Endothelial cell (in vitro differentiated cells): ENCODE measurements around the gene POLN. TPM values are rescaled to one million over a fixed set of nuclear protein-coding genes. Genes with fewer than 3 reads are reported as not detected.

Experiments
- DNase-seq: peaks from one replicate; pipeline ENCODE4 v3.0.0; 2021; ENCODE audit warnings: low spot score
- H3K27ac Mint-ChIP-seq: one replicate; pipeline ENCODE4 v1.8.0; 2021; ENCODE audit warnings: mixed read lengths, inconsistent platforms; ENCODE audit not compliant: unreplicated experiment
- H3K27me3 Mint-ChIP-seq: one replicate; pipeline ENCODE4 v1.8.0; 2021; ENCODE audit warnings: mild to moderate bottlenecking, moderate library complexity, mixed read lengths, inconsistent platforms; ENCODE audit not compliant: unreplicated experiment
- H3K36me3 Mint-ChIP-seq: one replicate; pipeline ENCODE4 v1.8.0; 2021; ENCODE audit warnings: mild to moderate bottlenecking, low read depth, mixed read lengths, inconsistent platforms; ENCODE audit not compliant: unreplicated experiment
- H3K4me1 Mint-ChIP-seq: one replicate; pipeline ENCODE4 v1.8.0; 2021; ENCODE audit warnings: mild to moderate bottlenecking, mixed read lengths, inconsistent platforms; ENCODE audit not compliant: unreplicated experiment
- H3K4me3 Mint-ChIP-seq: one replicate; pipeline ENCODE4 v1.8.0; 2021; ENCODE audit warnings: mild to moderate bottlenecking, mixed read lengths, inconsistent platforms; ENCODE audit not compliant: unreplicated experiment
- H3K9me3 Mint-ChIP-seq: one replicate; pipeline ENCODE4 v1.8.0; 2021; ENCODE audit warnings: mixed read lengths, inconsistent platforms; ENCODE audit not compliant: unreplicated experiment
- CTCF ChIP-seq: fragments of 200-600 bp; sonication (generic); IDR thresholded peaks from one replicate; pipeline ENCODE4 v1.5.0; 2021; ENCODE audit warnings: antibody characterized with exemption; ENCODE audit not compliant: unreplicated experiment
- total RNA-seq: library from RNA; stranded (reverse); fragmentation: NEBNext Ultra II Directional; extraction: Animal tissue kit (Norgen Biotek cat#: 25700); gene quantifications from one replicate; pipeline ENCODE4 v1.2.1, GENCODE V29; 2021; ENCODE audit not compliant: unreplicated experiment

POLN gene
- total RNA-seq, 1 donor from 2014 or later = 2.5 TPM

- TF ChIP-seq CTCF = no peak
- Mint-ChIP-seq H3K4me3 (no peak overlapping the region), H3K4me1 (no peaks in the 10 kb centered on the region), H3K9me3 (no peaks in the 10 kb centered on the region), H3K36me3 (no peaks in the 10 kb centered on the region), H3K27me3 (no peaks in the 10 kb centered on the region), H3K27ac (no peak overlapping the region)
- no peak for DNase-seq
Measured at GRCh38 chr4:2046031-2046961, 195.6 kb downstream of the POLN start.

GRCh38 chr4:2045518-2045951 lies 196.4 kb downstream of the POLN start:
- DNase-seq = no peak
- H3K27me3 Mint-ChIP-seq = no peaks in the 10 kb centered on the region
- no peak overlapping the region for H3K27ac Mint-ChIP-seq
- no peaks in the 10 kb centered on the region for H3K4me1 Mint-ChIP-seq
- no peak for TF ChIP-seq CTCF
- no peaks in the 10 kb centered on the region for H3K9me3 Mint-ChIP-seq
- no peaks in the 10 kb centered on the region for H3K36me3 Mint-ChIP-seq
- no peak overlapping the region for H3K4me3 Mint-ChIP-seq

DNA sequence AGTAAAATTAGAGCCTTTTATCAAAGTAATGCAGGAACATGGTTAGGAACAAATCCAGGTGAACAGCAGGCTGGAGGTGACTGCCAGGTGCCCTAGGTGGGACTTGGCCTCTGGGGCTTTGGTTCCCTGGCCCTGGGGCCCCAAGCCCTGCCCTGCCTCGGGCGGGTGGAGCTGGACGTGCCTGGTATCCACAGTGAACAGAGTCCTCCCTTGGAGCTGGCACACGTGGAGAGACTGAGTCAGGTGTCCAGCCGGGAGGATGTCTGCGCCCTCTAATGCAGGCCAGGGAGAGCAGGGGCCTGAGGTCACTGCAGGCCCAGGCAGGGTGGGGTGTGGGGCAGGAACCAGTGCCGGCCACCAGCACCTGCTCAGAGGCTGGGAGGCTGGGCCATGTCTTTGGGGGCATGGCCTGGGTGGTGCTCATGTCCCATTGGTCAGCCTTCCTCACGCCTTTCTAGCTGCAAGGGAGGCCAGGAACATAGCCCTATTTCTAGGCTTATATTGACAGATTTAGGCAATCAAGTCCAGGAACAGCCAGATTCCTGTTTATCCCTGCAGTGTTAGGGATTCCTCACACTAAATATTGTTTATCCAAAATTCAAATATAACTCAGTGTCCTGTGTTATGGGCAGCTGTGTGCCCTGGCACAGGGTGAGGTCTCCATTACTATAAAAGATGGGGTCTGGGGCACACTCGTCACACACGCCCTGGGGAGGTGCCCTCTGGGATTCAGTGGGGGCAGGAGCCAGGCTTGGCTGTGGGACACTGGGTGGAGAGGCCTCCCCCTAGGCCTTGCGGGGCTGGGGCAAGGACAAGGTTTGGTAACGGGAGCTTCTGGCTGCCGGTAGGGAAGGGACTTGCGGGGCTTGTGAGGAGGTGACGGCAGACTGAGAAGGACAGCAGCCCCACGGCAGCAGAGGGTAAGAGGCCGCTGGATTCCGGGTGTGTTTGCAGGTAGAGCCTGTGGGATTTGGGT lies 197.1 kb downstream of the POLN start:
- no peaks in the 10 kb centered on the region for H3K4me1 Mint-ChIP-seq
- no peak for DNase-seq
- H3K36me3 Mint-ChIP-seq = peaks cover 2% of the 10 kb centered on the region
- H3K27ac Mint-ChIP-seq = no peak overlapping the region
- H3K4me3 Mint-ChIP-seq = no peak overlapping the region
- TF ChIP-seq CTCF = no peak
- peaks cover 3% of the 10 kb centered on the region for H3K27me3 Mint-ChIP-seq
- H3K9me3 Mint-ChIP-seq = no peaks in the 10 kb centered on the region

- Mint-ChIP-seq H3K9me3 (no peaks in the 10 kb centered on the region), H3K36me3 (peaks cover 4% of the 10 kb centered on the region), H3K4me3 (no peak overlapping the region), H3K27ac (no peak overlapping the region), H3K27me3 (peaks cover 5% of the 10 kb centered on the region), H3K4me1 (no peaks in the 10 kb centered on the region)
- DNase-seq = no peak
- no peak for TF ChIP-seq CTCF
Measured at GRCh38 chr4:2044119-2044485, 197.8 kb downstream of the POLN start.
